B cell (primary cell): Measurements from ENCODE around the gene IGFL3. TPM values are rescaled to one million over a fixed set of nuclear protein-coding genes. Genes with fewer than 3 reads are reported as not detected.
"Not testable (repeated sequence)": the region's sequence is repeated elsewhere in the genome, so short reads cannot be mapped to it uniquely, and the experiment has no call there.

ENCODE experiments used
- ATAC-seq: fragments of 200-7000 bp; cut with Tn5 transposase; one replicate; pipeline ENCODE4 v1.10.0; 2021; ENCODE audit warnings: low read depth, mild to moderate bottlenecking, moderate number of reproducible peaks, moderate library complexity
- CTCF ChIA-PET: fragments of 350-600 bp; sonication (Branson Sonifier 250); formaldehyde crosslinking; loops from one replicate; lab custom pipeline; 2021; ENCODE audit warnings: antibody characterized with exemption, inconsistent platforms; lab: Charles Lee
- POLR2A ChIA-PET: fragments of 350-600 bp; sonication (Branson Sonifier 250); formaldehyde crosslinking; loops from one replicate; lab custom pipeline; 2021; ENCODE audit warnings: antibody characterized with exemption; lab: Charles Lee
- DNase-seq: peaks from one replicate; pipeline ENCODE4 v3.0.0; 2013
- H2AFZ ChIP-seq: 2 replicates; pipeline ENCODE4 v1.6.1; 2012; ENCODE audit warnings: mild to moderate bottlenecking, low read depth, low read length; ENCODE audit not compliant: insufficient read depth, poor library complexity, severe bottlenecking
- H3K27ac ChIP-seq, 2 donors: 1 replicate in 1 of 2; 2 replicates in 1 of 2; pipeline ENCODE4 v1.5.1; 2012 to 2013; ENCODE audit warnings: low read length in 2 of 2, mild to moderate bottlenecking in 2 of 2, moderate library complexity in 1 of 2
- H3K27me3 ChIP-seq, 4 experiments: fragments of 200-600 bp in 1 of 4; sonication (generic) in 1 of 4; replicated peaks in 1 of 4; 1 replicate in 2 of 4; 2 replicates in 2 of 4; pipeline versions ENCODE4 v1.6.1 to v1.7.0; 2013 to 2016; ENCODE audit warnings: low read length in 3 of 4, mild to moderate bottlenecking in 2 of 4, mixed read lengths in 1 of 4, moderate library complexity in 1 of 4; ENCODE audit not compliant: insufficient read depth in 4 of 4, control insufficient read depth in 3 of 4; ENCODE audit errors: control extremely low read depth in 1 of 4
- H3K36me3 ChIP-seq, 2 experiments: replicated peaks in 1 of 2; 1 replicate in 1 of 2; 2 replicates in 1 of 2; pipeline versions ENCODE4 v1.6.1 to v1.7.1; 2013; ENCODE audit warnings: low read length in 1 of 2; ENCODE audit not compliant: insufficient read depth in 2 of 2, control insufficient read depth in 1 of 2; ENCODE audit errors: control extremely low read depth in 1 of 2, extremely low read depth in 1 of 2
- H3K4me1 ChIP-seq, 2 donors: fragments of 200-600 bp in 1 of 2; sonication (generic) in 1 of 2; 1 replicate in 1 of 2; 2 replicates in 1 of 2; pipeline versions ENCODE4 v1.5.1 to v1.6.1; 2013 to 2017; ENCODE audit warnings: low read length in 2 of 2; ENCODE audit not compliant: control insufficient read depth in 2 of 2, insufficient read depth in 2 of 2
- H3K4me2 ChIP-seq: replicated peaks from 2 replicates; pipeline ENCODE3; 2012; ENCODE audit warnings: mild to moderate bottlenecking, low read depth, low read length; ENCODE audit not compliant: poor library complexity, severe bottlenecking
- H3K4me3 ChIP-seq, 5 experiments: fragments of 200-600 bp in 1 of 5; sonication (generic) in 1 of 5; 1 replicate in 3 of 5; 2 replicates in 2 of 5; pipeline versions ENCODE4 v1.5.1 to v1.7.0; 2011 to 2016; ENCODE audit warnings: low read length in 4 of 5, mild to moderate bottlenecking in 4 of 5, low read depth in 2 of 5, control low read depth in 1 of 5, moderate library complexity in 1 of 5; ENCODE audit not compliant: insufficient read depth in 1 of 5; ENCODE audit errors: control extremely low read depth in 1 of 5, extremely low read depth in 1 of 5
- H3K79me2 ChIP-seq: fragments of 200-600 bp; sonication (generic); one replicate; pipeline ENCODE4 v1.6.0; 2016; ENCODE audit warnings: low read length; ENCODE audit not compliant: control insufficient read depth, insufficient read depth
- H3K9ac ChIP-seq: fragments of 200-600 bp; sonication (generic); 2 replicates; pipeline ENCODE4 v1.6.1; 2017; ENCODE audit warnings: mild to moderate bottlenecking, low read length, moderate library complexity
- H3K9me3 ChIP-seq, 3 donors: one replicate each; pipeline versions ENCODE4 v1.6.1 to v1.7.1; 2013; ENCODE audit warnings: low read length in 2 of 3; ENCODE audit not compliant: control insufficient read depth in 2 of 3, insufficient read depth in 1 of 3; ENCODE audit errors: control extremely low read depth in 1 of 3
- H4K20me1 ChIP-seq: 2 replicates; pipeline ENCODE4 v1.6.0; 2012; ENCODE audit warnings: mild to moderate bottlenecking, low read length; ENCODE audit not compliant: insufficient read depth, control insufficient read depth, poor library complexity, severe bottlenecking
- H3K27ac Mint-ChIP-seq: one replicate; pipeline ENCODE4 v1.8.0; 2021; ENCODE audit warnings: mixed read lengths
- H3K27me3 Mint-ChIP-seq: one replicate; pipeline ENCODE4 v1.8.0; 2021; ENCODE audit warnings: mixed read lengths
- H3K4me1 Mint-ChIP-seq: one replicate; pipeline ENCODE4 v1.8.0; 2021; ENCODE audit warnings: mixed read lengths
- H3K4me3 Mint-ChIP-seq: one replicate; pipeline ENCODE4 v1.8.0; 2021; ENCODE audit warnings: mixed read lengths
- H3K9me3 Mint-ChIP-seq: one replicate; pipeline ENCODE4 v1.8.0; 2022; ENCODE audit warnings: mixed read lengths; ENCODE audit not compliant: insufficient read depth
- CTCF ChIP-seq: fragments of 200-600 bp; IDR thresholded peaks from one replicate; pipeline ENCODE4 v1.8.0; 2022; ENCODE audit warnings: antibody characterized with exemption, mild to moderate bottlenecking
- EZH2 ChIP-seq: IDR thresholded peaks from 2 replicates; pipeline ENCODE4 v1.6.1; 2012; ENCODE audit warnings: borderline replicate concordance, low read depth, mild to moderate bottlenecking, moderate library complexity, low read length; ENCODE audit not compliant: insufficient read depth, poor library complexity, severe bottlenecking
- WGBS: methylation state at CpG from one replicate; pipeline ENCODE4 v1.1.5; 2013; ENCODE audit warnings: missing lambda C conversion rate; ENCODE audit not compliant: insufficient coverage; 5-methylcytosine and 5-hydroxymethylcytosine counted together
- intact Hi-C: fragments of 100-400 bp; cut with micrococcal nuclease; formaldehyde crosslinking; loops from one replicate; pipeline ENCODE4 v1.10.0; 2022
- polyA plus RNA-seq: library from polyadenylated mRNA; depleted of rRNA; stranded (reverse); fragments of >200 nt; gene quantifications from 2 replicates; pipeline ENCODE4 v1.2.3, GENCODE V29; 2012
- total RNA-seq, 2 donors: library from RNA; stranded (reverse); fragments of 120-200 nt in 1 of 2; gene quantifications; 1 replicate in 1 of 2; 2 replicates in 1 of 2; pipeline versions ENCODE4 v1.2.3 to v1.2.4, GENCODE V29; 2013 to 2022

Gene IGFL3
- total and polyA plus RNA-seq, 2 donors (not counting 1 experiment from before 2014, with no cell fraction given): not detected

GRCh38 chr19:46080561-46080960 lies 43.9 kb downstream of the IGFL3 start:
- no peak for TF ChIP-seq EZH2
- no peak for TF ChIP-seq CTCF
- 53% methylated on average over 3 of the region's 3 CpGs for WGBS
- CTCF ChIA-PET: interaction anchor here (1.6 kb wide), 1 partner anchor 184 kb away, joined by 3 read pairs; no protein-coding TSS in a partner anchor

GRCh38 chr19:46079576-46079975 lies 44.9 kb downstream of the IGFL3 start:
- intact Hi-C loops: no loop called here
- no peaks in the 10 kb centered on the region for H4K20me1 ChIP-seq
- ATAC-seq (no peak), DNase-seq (no peak)
- WGBS: 100% methylated on average over 1 of the region's 7 CpGs
- no peak overlapping the region for H3K4me2 ChIP-seq
- POLR2A ChIA-PET: no interaction called here
- no peak overlapping the region for H2AFZ ChIP-seq
- Mint-ChIP-seq H3K4me3 (no peak overlapping the region), H3K27ac (no peak overlapping the region), H3K9me3 (no peaks in the 10 kb centered on the region), H3K4me1 (no peaks in the 10 kb centered on the region), H3K27me3 (peaks cover 70% of the 10 kb centered on the region)
- H3K36me3 ChIP-seq: no peaks in the 10 kb centered on the region
- H3K4me3 ChIP-seq: no peak overlapping the region
- H3K4me1 ChIP-seq: peaks cover 4 to 7% of the 10 kb centered on the region in 2 donors
- peaks cover 3 to 22% (median 8%) of the 10 kb centered on the region in 3 donors for H3K9me3 ChIP-seq
- CTCF ChIA-PET: interaction anchor here (1.6 kb wide), 1 partner anchor 185 kb away, joined by 3 read pairs; no protein-coding TSS in a partner anchor
- H3K9ac ChIP-seq: no peak overlapping the region
- no peaks in the 10 kb centered on the region for H3K79me2 ChIP-seq
- peaks cover 3 to 50% (median 40%) of the 10 kb centered on the region in 4 experiments for H3K27me3 ChIP-seq
- no peak for TF ChIP-seq EZH2
- no peak for TF ChIP-seq CTCF
- H3K27ac ChIP-seq: no peak overlapping the region

More at GRCh38 chr19:46080561-46080960, 43.9 kb downstream of the IGFL3 start:
- no peak overlapping the region for H3K4me2 ChIP-seq
- intact Hi-C loops: no loop called here
- no peak for ATAC-seq
- Mint-ChIP-seq H3K9me3 (peaks cover 4% of the 10 kb centered on the region), H3K27me3 (peaks cover 72% of the 10 kb centered on the region), H3K4me3 (no peak overlapping the region), H3K4me1 (no peaks in the 10 kb centered on the region), H3K27ac (no peak overlapping the region)
- no peak overlapping the region for H3K9ac ChIP-seq
- H3K27me3 ChIP-seq: peaks cover 3 to 44% (median 34%) of the 10 kb centered on the region in 4 experiments
- H4K20me1 ChIP-seq: no peaks in the 10 kb centered on the region
- no peaks in the 10 kb centered on the region for H3K79me2 ChIP-seq
- H3K9me3 ChIP-seq: peaks cover 2 to 25% (median 17%) of the 10 kb centered on the region in 3 donors
- peaks cover 4 to 7% of the 10 kb centered on the region in 2 donors for H3K4me1 ChIP-seq
- no peak overlapping the region for H3K27ac ChIP-seq
- POLR2A ChIA-PET: no interaction called here
- no peaks in the 10 kb centered on the region for H3K36me3 ChIP-seq
- no peak overlapping the region for H3K4me3 ChIP-seq
- DNase-seq: no peak
- H2AFZ ChIP-seq: no peak overlapping the region

GRCh38 chr19:46078573-46079332 lies 45.7 kb downstream of the IGFL3 start:
- H3K27ac Mint-ChIP-seq, ATAC-seq, POLR2A ChIA-PET: not testable (repeated sequence)

More at GRCh38 chr19:46078573-46079332, 45.7 kb downstream of the IGFL3 start:
- H3K4me2 ChIP-seq, H2AFZ ChIP-seq, intact Hi-C loops, H4K20me1 ChIP-seq, H3K79me2 ChIP-seq, H3K9me3 Mint-ChIP-seq, H3K4me3 ChIP-seq, H3K36me3 ChIP-seq, H3K4me1 ChIP-seq, H3K4me1 Mint-ChIP-seq, H3K27ac ChIP-seq, H3K4me3 Mint-ChIP-seq, H3K9ac ChIP-seq: not testable (repeated sequence)
- CTCF ChIA-PET: interaction anchor here (1.6 kb wide), 1 partner anchor 186 kb away, joined by 3 read pairs; no protein-coding TSS in a partner anchor
- peaks cover 76% of the 10 kb centered on the region for H3K27me3 Mint-ChIP-seq
- WGBS: 54% methylated on average over 20 of the region's 71 CpGs
- DNase-seq: peak; percentile 14
- peaks cover 3 to 22% (median 6%) of the 10 kb centered on the region in 3 donors for H3K9me3 ChIP-seq
- peaks cover 3 to 53% (median 43%) of the 10 kb centered on the region in 4 experiments for H3K27me3 ChIP-seq
